HepG2 (cell line): ENCODE measurements around the gene DPY19L1. TPM values are rescaled to one million over a fixed set of nuclear protein-coding genes. Genes with fewer than 3 reads are reported as not detected.

Experiments
- ADNP ChIP-seq: sonication (generic); formaldehyde crosslinking; IDR thresholded peaks from 2 replicates; pipeline ENCODE4 v1.4.0; 2020; ENCODE audit warnings: missing genetic modification reagents
- ATF3 ChIP-seq: sonication (generic); formaldehyde crosslinking; IDR thresholded peaks from 2 replicates; pipeline ENCODE4 v1.4.0; 2020; ENCODE audit warnings: missing genetic modification reagents
- HMGXB4 ChIP-seq, 2 experiments: sonication (generic) in 1 of 2; formaldehyde crosslinking in 1 of 2; IDR thresholded peaks; 2 replicates each; pipeline versions ENCODE4 v1.4.0 to v1.6.1; 2018 to 2020; ENCODE audit warnings: missing genetic modification reagents in 2 of 2, borderline replicate concordance in 1 of 2, low read depth in 1 of 2, mild to moderate bottlenecking in 1 of 2, missing biosample characterization in 1 of 2
- HNRNPH1 ChIP-seq: fragments of 200-400 bp; formaldehyde crosslinking; optimal IDR thresholded peaks from 2 replicates; pipeline ENCODE3; 2017; ENCODE audit warnings: mild to moderate bottlenecking, low read depth, low read length
- KLF15 ChIP-seq: sonication (generic); formaldehyde crosslinking; IDR thresholded peaks from 2 replicates; pipeline ENCODE4 v1.8.1; 2023; ENCODE audit warnings: borderline replicate concordance, mild to moderate bottlenecking, inconsistent platforms, missing genetic modification reagents, mixed read lengths
- MEF2D ChIP-seq: sonication (generic); formaldehyde crosslinking; IDR thresholded peaks from 2 replicates; pipeline ENCODE4 v1.5.1; 2020; ENCODE audit warnings: mild to moderate bottlenecking, missing genetic modification reagents
- NCOA2 ChIP-seq: sonication (generic); formaldehyde crosslinking; IDR thresholded peaks from 2 replicates; pipeline ENCODE4 v1.8.0; 2022; ENCODE audit warnings: inconsistent platforms
- PCBP2 ChIP-seq: fragments of 200-400 bp; formaldehyde crosslinking; optimal IDR thresholded peaks from 2 replicates; pipeline ENCODE3; 2018; ENCODE audit warnings: low read length, low read depth; ENCODE audit not compliant: poor library complexity, severe bottlenecking
- SAP130 ChIP-seq: IDR thresholded peaks from 2 replicates; pipeline ENCODE4 v1.6.1; 2016; ENCODE audit warnings: low read depth
- SKI ChIP-seq: fragments of 450-650 bp; IDR thresholded peaks from one replicate; pipeline ENCODE4 v1.6.1; 2018; ENCODE audit warnings: mild to moderate bottlenecking; ENCODE audit not compliant: partially characterized antibody
- SP4 ChIP-seq: sonication (generic); formaldehyde crosslinking; IDR thresholded peaks from 2 replicates; pipeline ENCODE4 v1.8.1; 2023; ENCODE audit warnings: mild to moderate bottlenecking, missing genetic modification reagents
- YY1 ChIP-seq: IDR thresholded peaks from 2 replicates; pipeline ENCODE4 v1.6.1; 2011; ENCODE audit warnings: low read length, low read depth, moderate library complexity, mild to moderate bottlenecking; ENCODE audit not compliant: insufficient read depth, insufficient replicate concordance
- ZFX ChIP-seq: sonication (generic); formaldehyde crosslinking; IDR thresholded peaks from 2 replicates; pipeline ENCODE4 v1.4.0; 2020; ENCODE audit warnings: mild to moderate bottlenecking, low read depth, missing genetic modification reagents, moderate library complexity
- ZNF235 ChIP-seq: sonication (generic); formaldehyde crosslinking; IDR thresholded peaks from 2 replicates; pipeline ENCODE4 v1.8.1; 2023; ENCODE audit warnings: mild to moderate bottlenecking, missing genetic modification reagents, borderline replicate concordance
- ZNF318 ChIP-seq: sonication (generic); formaldehyde crosslinking; IDR thresholded peaks from 2 replicates; pipeline ENCODE4 v1.4.0; 2020; ENCODE audit warnings: mild to moderate bottlenecking, missing genetic modification reagents
- ZNF740 ChIP-seq: sonication (generic); formaldehyde crosslinking; IDR thresholded peaks from 2 replicates; pipeline ENCODE4 v1.4.0; 2020; ENCODE audit warnings: missing genetic modification reagents
- ZNF879 ChIP-seq: sonication (generic); formaldehyde crosslinking; IDR thresholded peaks from 2 replicates; pipeline ENCODE4 v1.8.1; 2023; ENCODE audit warnings: missing genetic modification reagents
- ZSCAN12 ChIP-seq: sonication (generic); formaldehyde crosslinking; IDR thresholded peaks from 2 replicates; pipeline ENCODE4 v1.9.0; 2021; ENCODE audit warnings: mild to moderate bottlenecking, missing genetic modification reagents
- polyA plus RNA-seq, 8 experiments: library from polyadenylated mRNA; depleted of rRNA in 3 of 8; stranded (reverse) in 7 of 8; unstranded in 1 of 8; fragments of >200 nt; fragmentation: Illumina TruSeq in 4 of 8; extraction: Trizol in 4 of 8; gene quantifications; 2 replicates each; pipeline versions ENCODE4 v1.2.1 to v1.2.3, GENCODE V29; 2011 to 2016; ENCODE audit warnings: low read depth in 4 of 8, missing spikeins in 1 of 8, mixed read lengths in 1 of 8; ENCODE audit not compliant: insufficient read depth in 1 of 8
- total RNA-seq, 5 experiments: library from RNA; depleted of rRNA; stranded (reverse); fragments of >200 nt; fragmentation: Illumina TruSeq; extraction: Trizol; gene quantifications; 2 replicates each; pipeline ENCODE4 v1.2.3, GENCODE V29; 2016; ENCODE audit warnings: low read depth in 1 of 5

DPY19L1 gene
- total and polyA plus RNA-seq, 2 of the 13 experiments (the other 11 are each of a cell fraction or from before 2014, with no cell fraction given) = 18.9 to 32.6 TPM

- peak; percentile 84 to 96; a peak in 3 of 4 replicates for TF ChIP-seq HMGXB4 (CRISPR knock-in tag; IDR thresholded peaks at IDR 0.05; ENCODE audit: borderline replicate concordance in 1 of 2, low read depth in 1 of 2)
- peak; percentile 47 for TF ChIP-seq YY1
- TF ChIP-seq ZNF879 (CRISPR knock-in tag) = no peak
- TF ChIP-seq ZNF740 (CRISPR knock-in tag) = no peak
- TF ChIP-seq ZFX (CRISPR knock-in tag) = peak; percentile 63; the same call in 1 of the 2 replicates
- no peak for TF ChIP-seq ZNF235 (CRISPR knock-in tag)
- TF ChIP-seq SP4 (CRISPR knock-in tag) = peak; percentile 12; the same call in 1 of the 2 replicates
- TF ChIP-seq ZNF318 (CRISPR knock-in tag) = no peak
- TF ChIP-seq SAP130 (CRISPR knock-in tag) = peak; percentile 46
- no peak for TF ChIP-seq PCBP2
- no peak for TF ChIP-seq MEF2D (CRISPR knock-in tag)
- 0 out of 2 replicates have a peak, but pooled peaks have one; percentile 12 for TF ChIP-seq ADNP (CRISPR knock-in tag)
- TF ChIP-seq KLF15 (CRISPR knock-in tag) = no peak
- TF ChIP-seq HNRNPH1 = no peak
- no peak for TF ChIP-seq ATF3 (CRISPR knock-in tag)
- no peak for TF ChIP-seq ZSCAN12 (CRISPR knock-in tag)
- peak; percentile 57 for TF ChIP-seq SKI
- no peak for TF ChIP-seq NCOA2 (CRISPR knock-in tag)
Observed at GRCh38 chr7:35037526-35038341, 449 bp upstream of the DPY19L1 start (continued).
